RPMI7951 (cell line): ENCODE results near the gene FBL. TPM values are rescaled to one million over a fixed set of nuclear protein-coding genes. Genes with fewer than 3 reads are reported as not detected.
A peak's percentile ranks its signal among the peaks of the same experiment; 100 is the strongest.
"Not testable (repeated sequence)": the region's sequence is repeated elsewhere in the genome, so short reads cannot be mapped to it uniquely, and the experiment has no call there.

Experiments
- DNase-seq: peaks from one replicate; pipeline ENCODE4 v3.0.0-alpha.2; 2012; ENCODE audit warnings: low read depth
- total RNA-seq: library from RNA; depleted of rRNA; stranded (reverse); fragments of >200 nt; shearing (Covaris generic); gene quantifications from 2 replicates; pipeline ENCODE4 v1.2.3, GENCODE V29; 2014; rRNA removed

FBL gene
- total RNA-seq: 148 and 165 TPM in 2 replicates

DNA sequence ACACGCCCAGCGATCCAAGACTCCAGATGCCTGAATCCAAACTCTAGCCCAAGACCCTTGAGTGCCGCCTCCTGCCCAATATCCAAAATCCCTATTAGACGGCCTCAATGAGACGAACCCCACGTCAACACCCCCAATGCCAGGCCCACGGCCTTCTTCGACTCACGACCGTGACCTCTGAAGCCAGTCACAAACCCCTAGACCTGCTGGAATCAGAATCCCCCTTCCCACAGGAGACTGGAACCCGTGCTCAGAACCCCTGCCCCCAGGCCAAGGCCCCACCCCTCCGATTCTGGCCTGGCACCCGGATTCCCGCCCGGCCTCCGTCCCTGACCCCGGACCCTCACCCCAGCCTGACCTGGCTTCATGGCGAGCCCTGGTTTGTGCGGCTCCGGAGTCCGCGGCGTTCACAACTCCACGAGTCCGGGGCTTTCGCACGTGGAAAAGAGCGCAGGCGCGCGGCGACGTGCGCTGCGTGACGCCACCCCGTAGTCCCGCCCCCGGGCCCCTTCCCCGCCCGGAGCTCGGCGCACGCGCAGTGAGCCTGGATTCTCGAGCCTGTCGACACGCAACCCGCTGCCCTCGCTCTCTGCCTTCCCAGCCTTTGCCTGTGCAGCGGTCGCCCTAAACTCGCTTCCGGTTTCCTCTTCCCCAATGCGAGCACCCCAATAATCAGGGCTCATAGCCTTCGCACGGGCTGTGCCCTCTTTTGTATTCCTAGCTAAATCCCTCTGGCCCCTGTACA lies at the start of gene FBL:
FBL (minus strand) TSS at position 447 of the 745 bp plus-strand sequence; CDS start at position 368, 79 bp downstream.
- peak; percentile 89 for DNase-seq

GRCh38 chr19:39895096-39895495 lies 48.9 kb upstream of the FBL start:
- not testable (repeated sequence) for DNase-seq

DNA sequence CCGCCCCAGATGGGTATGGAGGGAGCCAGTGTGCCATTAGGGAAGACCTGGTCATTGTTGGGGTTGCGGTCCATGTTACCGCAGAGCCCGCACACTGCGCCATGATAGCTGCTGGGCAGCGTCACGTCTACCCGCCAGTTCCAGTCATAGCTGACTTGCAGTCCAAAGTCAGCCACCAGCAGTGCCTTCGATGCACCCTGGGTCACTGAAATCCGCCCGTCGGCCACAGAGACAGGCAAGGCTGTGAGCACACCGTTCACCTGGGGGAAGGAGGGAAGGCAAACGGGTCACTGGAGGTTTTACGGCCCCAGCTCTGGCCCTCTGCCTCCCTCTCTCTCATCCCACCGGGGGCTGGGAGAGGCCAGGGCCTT lies 48.0 kb upstream of the FBL start:
- DNase-seq: not testable (repeated sequence)

- DNase-seq: peak; percentile 26
These were observed 47.4 kb upstream of the FBL start for GRCh38 chr19:39893366-39894235.

GRCh38 chr19:39892506-39892902 lies 46.3 kb upstream of the FBL start:
- not testable (repeated sequence) for DNase-seq

DNA sequence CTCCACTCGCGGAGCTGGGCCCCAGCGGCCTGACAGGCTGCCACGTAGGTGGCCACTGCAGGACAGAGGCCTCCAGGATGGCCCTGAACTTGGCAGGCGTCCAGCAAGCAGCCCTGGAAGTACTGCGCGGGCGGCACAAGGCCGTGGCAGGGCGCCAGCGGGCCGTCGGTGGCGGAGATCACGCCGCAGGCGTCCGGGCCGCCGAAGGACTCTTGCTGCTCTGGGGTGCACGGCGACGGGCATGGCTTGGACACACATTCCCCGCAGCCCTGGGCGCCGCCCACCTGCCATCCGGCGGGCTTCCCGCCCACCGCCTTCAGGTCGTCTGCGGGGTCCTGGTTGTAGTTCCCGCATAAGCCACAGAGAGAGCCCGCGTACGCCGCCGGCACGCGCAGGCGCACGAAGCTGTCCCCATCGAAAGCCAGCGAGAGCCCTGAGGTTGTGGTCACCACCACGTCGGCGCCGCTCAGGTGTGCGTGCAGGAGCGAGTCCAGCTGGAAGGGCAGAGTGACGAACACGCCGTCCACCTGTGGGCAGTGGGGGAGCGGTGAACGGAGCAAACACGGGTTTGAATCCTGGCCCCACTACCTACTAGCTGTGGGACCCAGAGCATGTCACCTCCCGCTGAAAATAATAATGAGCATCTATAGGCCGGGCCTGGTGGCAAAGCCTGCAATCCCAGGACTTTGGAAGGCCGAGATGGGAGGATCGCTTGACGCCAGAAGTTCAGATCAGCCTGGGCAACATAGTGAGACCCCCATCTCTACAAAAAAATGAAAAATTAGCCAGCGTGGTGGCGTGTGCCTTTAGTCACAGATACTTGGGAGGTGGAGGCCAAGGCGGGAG lies 45.7 kb upstream of the FBL start:
- DNase-seq: peak; percentile 20

GRCh38 chr19:39890755-39891551 lies 44.8 kb upstream of the FBL start:
- no peak for DNase-seq

- DNase-seq: not testable (repeated sequence)
These were observed 43.9 kb upstream of the FBL start for GRCh38 chr19:39889872-39890754.

DNA sequence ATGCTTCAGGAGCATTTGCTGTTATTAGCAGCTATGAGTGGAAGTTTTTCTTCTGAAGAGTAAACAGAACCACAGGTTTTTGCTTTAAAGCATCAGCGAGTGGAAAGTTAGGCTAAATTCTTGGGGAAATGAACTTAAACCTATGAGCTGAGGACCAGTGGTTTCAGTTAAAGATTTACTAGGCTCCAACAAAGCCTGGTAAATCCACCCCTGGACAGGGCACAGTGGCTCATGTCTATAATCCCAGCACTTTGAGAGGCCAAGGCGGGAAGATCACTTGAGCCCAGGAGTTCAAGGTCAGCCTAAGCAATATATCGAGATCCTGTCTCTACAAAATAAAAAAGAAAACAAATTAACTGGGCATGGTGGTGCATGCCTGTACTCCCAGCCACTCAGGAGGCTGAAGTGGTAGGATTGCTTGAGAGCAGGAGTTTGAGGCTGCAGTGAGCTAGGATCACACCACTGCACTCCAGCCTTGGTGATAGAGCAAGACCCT lies 41.3 kb upstream of the FBL start:
- DNase-seq: not testable (repeated sequence)

DNA sequence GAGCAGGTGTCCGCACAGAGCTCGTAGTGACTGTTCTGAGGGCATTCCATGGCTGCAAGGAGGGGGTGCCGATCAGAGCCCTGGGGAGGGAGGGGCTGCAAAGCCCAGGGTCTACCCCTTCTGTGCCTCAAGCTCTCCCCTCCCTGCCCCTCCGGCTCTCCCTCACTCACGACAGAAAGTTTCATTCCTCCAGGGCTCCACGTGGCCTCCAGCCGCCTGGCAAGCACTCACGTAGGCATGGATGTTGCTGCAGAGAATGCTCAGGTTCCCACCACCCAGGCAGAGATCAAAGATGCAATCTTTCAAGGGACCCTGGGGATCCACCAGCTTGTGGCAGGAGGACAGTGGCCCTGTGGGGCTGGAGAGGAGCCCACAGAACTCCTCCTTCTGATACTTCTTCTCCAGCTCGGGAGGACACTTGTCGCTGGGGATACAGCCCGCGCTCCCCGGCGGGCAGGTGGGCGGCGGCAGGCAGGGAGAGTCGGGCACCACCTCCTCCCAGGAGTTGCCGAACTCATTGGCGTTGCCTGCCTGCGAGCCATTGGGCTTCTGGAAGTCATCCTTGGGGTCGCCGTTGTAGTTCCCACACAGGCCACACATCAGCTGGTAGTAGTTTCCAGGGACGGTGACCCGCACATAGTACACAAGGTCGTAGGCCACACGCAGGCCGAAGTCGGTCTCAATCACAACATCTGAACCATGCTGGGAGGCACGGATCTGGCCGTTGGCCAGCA lies 39.8 kb upstream of the FBL start:
- DNase-seq: not testable (repeated sequence)

- DNase-seq: not testable (repeated sequence)
These were observed 38.5 kb upstream of the FBL start for GRCh38 chr19:39884721-39885120.

DNA sequence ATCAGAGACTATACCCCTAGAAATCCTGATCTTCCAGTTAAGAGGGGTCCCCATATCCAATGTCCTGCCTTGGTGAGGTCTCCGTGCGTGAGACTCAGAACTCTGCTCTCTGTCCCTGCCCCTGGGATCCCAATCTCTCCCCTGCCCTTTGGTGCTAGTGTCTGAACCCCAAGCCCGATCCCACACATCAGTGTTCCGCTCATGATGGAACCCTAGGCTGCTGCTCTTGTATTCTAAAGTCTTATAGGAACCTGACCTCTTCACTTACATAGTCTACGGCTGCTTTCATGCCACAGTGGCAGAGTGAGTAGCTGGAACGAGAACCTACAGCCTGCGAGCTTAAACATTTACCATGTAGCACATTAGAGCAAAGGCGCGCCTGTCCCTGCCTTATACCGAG lies 36.5 kb upstream of the FBL start:
- DNase-seq: not testable (repeated sequence)

DNA sequence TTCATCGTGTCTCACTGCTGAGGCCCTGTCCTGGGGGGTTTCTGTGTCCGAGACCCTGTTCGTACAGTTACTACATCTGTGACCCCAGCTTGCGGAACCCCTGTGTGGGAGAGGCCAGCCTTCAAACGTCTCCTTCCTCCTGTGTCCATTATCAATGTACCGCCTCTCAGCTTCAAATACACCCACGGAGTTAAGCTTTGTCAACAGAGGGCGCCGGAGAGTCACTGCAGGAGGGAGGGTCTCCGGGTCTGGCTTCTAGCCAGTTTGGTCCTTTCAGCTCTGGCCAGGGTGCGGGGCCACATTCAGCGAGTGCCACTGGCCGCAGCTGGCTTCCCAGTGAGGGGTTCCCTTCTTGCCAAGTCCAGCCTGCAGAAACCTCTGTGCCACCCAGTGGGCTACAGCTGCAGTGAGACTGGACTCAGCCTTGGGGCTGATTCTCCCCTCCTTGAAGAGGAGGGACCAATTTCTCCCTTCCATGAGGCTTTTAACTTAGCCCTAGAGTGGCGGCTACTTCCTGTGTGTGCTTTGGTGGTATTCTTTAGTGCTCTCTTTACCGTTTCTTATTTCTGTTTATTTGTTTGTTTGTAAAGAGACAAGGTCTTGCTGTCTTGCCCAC lies 35.4 kb upstream of the FBL start:
- DNase-seq: not testable (repeated sequence)

GRCh38 chr19:39880241-39880640 lies 34.1 kb upstream of the FBL start:
- DNase-seq: not testable (repeated sequence)

- DNase-seq: not testable (repeated sequence)
These were observed 33.6 kb upstream of the FBL start for GRCh38 chr19:39879796-39880195.

GRCh38 chr19:39878866-39879265 lies 32.7 kb upstream of the FBL start:
- DNase-seq: not testable (repeated sequence)

DNA sequence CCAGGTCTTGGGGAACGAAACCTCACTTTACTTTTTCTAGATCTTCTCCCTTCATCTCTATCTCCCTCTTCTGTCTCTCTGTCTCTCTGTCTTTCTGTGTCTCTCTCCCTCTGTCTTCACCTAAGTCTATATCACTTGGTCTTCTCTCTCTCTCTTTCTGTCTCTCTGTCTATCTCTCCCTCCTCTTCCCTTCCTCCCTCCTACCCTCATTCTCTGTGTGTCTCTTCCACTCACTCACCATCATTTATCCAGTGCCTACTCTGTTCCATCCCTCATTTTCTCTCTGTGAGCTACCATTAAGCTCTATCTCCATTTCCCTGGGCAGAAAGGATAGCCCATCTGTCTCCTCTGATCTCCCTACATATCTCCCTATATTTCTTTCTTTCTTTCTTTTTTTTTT lies 32.2 kb upstream of the FBL start:
- no peak for DNase-seq

DNA sequence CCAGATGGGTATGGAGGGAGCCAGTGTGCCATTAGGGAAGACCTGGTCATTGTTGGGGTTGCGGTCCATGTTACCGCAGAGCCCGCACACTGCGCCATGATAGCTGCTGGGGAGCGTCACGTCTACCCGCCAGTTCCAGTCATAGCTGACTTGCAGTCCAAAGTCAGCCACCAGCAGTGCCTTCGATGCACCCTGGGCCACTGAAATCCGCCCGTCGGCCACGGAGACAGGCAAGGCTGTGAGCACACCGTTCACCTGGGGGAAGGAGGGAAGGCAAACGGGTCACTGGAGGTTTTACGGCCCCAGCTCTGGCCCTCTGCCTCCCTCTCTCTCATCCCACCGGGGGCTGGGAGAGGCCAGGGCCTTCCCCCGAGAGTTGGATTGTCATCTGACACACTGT lies 31.8 kb upstream of the FBL start:
- not testable (repeated sequence) for DNase-seq

GRCh38 chr19:39877488-39877887 lies 31.3 kb upstream of the FBL start:
- DNase-seq: peak; percentile 50
